Skeletal muscle satellite cell (primary cell): ENCODE data around the gene METTL26.

Experiments used
- H3K27me3 ChIP-seq: 2 replicates; pipeline ENCODE4 v1.7.0; 2013; ENCODE audit warnings: low read length; ENCODE audit not compliant: control insufficient read depth, insufficient read depth
- H3K36me3 ChIP-seq: 2 replicates; pipeline ENCODE4 v1.7.0; 2013; ENCODE audit warnings: mild to moderate bottlenecking, control low read depth, low read length; ENCODE audit not compliant: insufficient read depth
- H3K4me1 ChIP-seq: 2 replicates; pipeline ENCODE4 v1.7.0; 2013; ENCODE audit warnings: low read length; ENCODE audit not compliant: control insufficient read depth, insufficient read depth
- H3K4me2 ChIP-seq: 2 replicates; pipeline ENCODE4 v1.7.0; 2013; ENCODE audit warnings: mild to moderate bottlenecking, low read length
- H3K4me3 ChIP-seq: 2 replicates; pipeline ENCODE4 v1.7.0; 2013; ENCODE audit warnings: low read length
- H3K9ac ChIP-seq: 2 replicates; pipeline ENCODE4 v1.7.0; 2013; ENCODE audit warnings: mild to moderate bottlenecking, low read depth, low read length, moderate library complexity
- H3K9me3 ChIP-seq: replicated peaks from 2 replicates; pipeline ENCODE4 v1.7.0; 2013; ENCODE audit warnings: mild to moderate bottlenecking, control low read depth, low read length

METTL26 gene

GRCh38 chr16:630815-631405 lies 5.2 kb downstream of the METTL26 start, which contains the start of gene WFIKKN1:
WFIKKN1 (plus strand) TSS chr16:630985; CDS start chr16:631254, 269 bp downstream.
- no peaks in the 10 kb centered on the region for H3K9me3 ChIP-seq
- peaks cover 13% of the 10 kb centered on the region for H3K36me3 ChIP-seq
- H3K9ac ChIP-seq: no peak within 1 kb of the TSS
- H3K27me3 ChIP-seq: no peaks in the 10 kb centered on the region
- no peak within 1 kb of the TSS for H3K4me3 ChIP-seq
- H3K4me1 ChIP-seq: peaks cover 38% of the 10 kb centered on the region
- H3K4me2 ChIP-seq: no peak within 1 kb of the TSS

- Histone ChIP-seq H3K9ac (no peak overlapping the region), H3K4me2 (no peak overlapping the region), H3K27me3 (no peaks in the 10 kb centered on the region), H3K9me3 (no peaks in the 10 kb centered on the region), H3K4me3 (no peak overlapping the region), H3K4me1 (peaks cover 35% of the 10 kb centered on the region), H3K36me3 (peaks cover 16% of the 10 kb centered on the region)
Measured at GRCh38 chr16:630249-630814, 5.8 kb downstream of the METTL26 start.

- Histone ChIP-seq H3K9ac (no peak overlapping the region), H3K36me3 (peaks cover 16% of the 10 kb centered on the region), H3K4me3 (no peak overlapping the region), H3K4me2 (no peak overlapping the region), H3K27me3 (no peaks in the 10 kb centered on the region), H3K9me3 (no peaks in the 10 kb centered on the region), H3K4me1 (peaks cover 34% of the 10 kb centered on the region)
Measured at GRCh38 chr16:629833-630248, 6.3 kb downstream of the METTL26 start.

GRCh38 chr16:629185-629832 lies 6.8 kb downstream of the METTL26 start:
- H3K36me3 ChIP-seq: peaks cover 15% of the 10 kb centered on the region
- peaks cover 34% of the 10 kb centered on the region for H3K4me1 ChIP-seq
- no peak overlapping the region for H3K9ac ChIP-seq
- no peak overlapping the region for H3K4me3 ChIP-seq
- H3K4me2 ChIP-seq: no peak overlapping the region
- H3K9me3 ChIP-seq: no peaks in the 10 kb centered on the region
- H3K27me3 ChIP-seq: no peaks in the 10 kb centered on the region

- Histone ChIP-seq H3K4me3 (no peak overlapping the region), H3K4me2 (no peak overlapping the region), H3K9ac (no peak overlapping the region), H3K27me3 (no peaks in the 10 kb centered on the region), H3K36me3 (peaks cover 8% of the 10 kb centered on the region), H3K4me1 (peaks cover 34% of the 10 kb centered on the region), H3K9me3 (no peaks in the 10 kb centered on the region)
Measured at GRCh38 chr16:628321-629061, 7.6 kb downstream of the METTL26 start.

GRCh38 chr16:627454-628239 lies 8.5 kb downstream of the METTL26 start:
- Histone ChIP-seq H3K9ac (no peak overlapping the region), H3K9me3 (no peaks in the 10 kb centered on the region), H3K4me3 (peak overlapping the region; percentile 46), H3K27me3 (no peaks in the 10 kb centered on the region), H3K4me1 (peaks cover 34% of the 10 kb centered on the region), H3K4me2 (peak overlapping the region; percentile 73), H3K36me3 (peaks cover 8% of the 10 kb centered on the region)

GRCh38 chr16:626787-627453 lies 9.2 kb downstream of the METTL26 start:
- H3K9ac ChIP-seq: no peak overlapping the region
- H3K36me3 ChIP-seq: peaks cover 8% of the 10 kb centered on the region
- H3K4me3 ChIP-seq: peak overlapping the region; percentile 46
- H3K9me3 ChIP-seq: no peaks in the 10 kb centered on the region
- H3K27me3 ChIP-seq: no peaks in the 10 kb centered on the region
- H3K4me1 ChIP-seq: peaks cover 35% of the 10 kb centered on the region
- peak overlapping the region; percentile 73 for H3K4me2 ChIP-seq

GRCh38 chr16:625977-626765 lies 9.9 kb downstream of the METTL26 start:
- Histone ChIP-seq H3K36me3 (peaks cover 8% of the 10 kb centered on the region), H3K9me3 (no peaks in the 10 kb centered on the region), H3K4me1 (peaks cover 40% of the 10 kb centered on the region), H3K4me3 (no peak overlapping the region), H3K27me3 (no peaks in the 10 kb centered on the region), H3K9ac (no peak overlapping the region), H3K4me2 (peak overlapping the region; percentile 54)

GRCh38 chr16:625117-625976 lies 10.8 kb downstream of the METTL26 start:
- Histone ChIP-seq H3K36me3 (peaks cover 8% of the 10 kb centered on the region), H3K27me3 (no peaks in the 10 kb centered on the region), H3K4me1 (peaks cover 33% of the 10 kb centered on the region), H3K9me3 (no peaks in the 10 kb centered on the region), H3K4me2 (no peak overlapping the region), H3K9ac (no peak overlapping the region), H3K4me3 (no peak overlapping the region)
